Immature natural killer cell (primary cell): ENCODE results near the gene NRXN2. TPM values are rescaled to one million over a fixed set of nuclear protein-coding genes. Genes with fewer than 3 reads are reported as not detected.

Experiments used
- DNase-seq, 3 donors: peaks; one replicate each; pipeline ENCODE4 v3.0.0; 2022; ENCODE audit warnings: mixed read lengths in 1 of 3
- H3K27ac Mint-ChIP-seq, 6 donors: one replicate each; pipeline ENCODE4 v1.8.0; 2020; ENCODE audit warnings: mixed read lengths in 6 of 6, mild to moderate bottlenecking in 5 of 6, inconsistent platforms in 4 of 6, moderate library complexity in 3 of 6
- H3K27me3 Mint-ChIP-seq, 3 donors: one replicate each; pipeline ENCODE4 v1.8.0; 2020 to 2021; ENCODE audit warnings: low read depth in 3 of 3, mild to moderate bottlenecking in 3 of 3, mixed read lengths in 3 of 3, moderate library complexity in 3 of 3, inconsistent platforms in 1 of 3
- H3K36me3 Mint-ChIP-seq, 3 donors: one replicate each; pipeline ENCODE4 v1.8.0; 2020; ENCODE audit warnings: mixed read lengths in 3 of 3, inconsistent platforms in 2 of 3, mild to moderate bottlenecking in 2 of 3
- H3K4me1 Mint-ChIP-seq, 2 donors: one replicate each; pipeline ENCODE4 v1.8.0; 2020; ENCODE audit warnings: inconsistent platforms in 2 of 2, mild to moderate bottlenecking in 2 of 2, mixed read lengths in 2 of 2, moderate library complexity in 1 of 2
- H3K4me3 Mint-ChIP-seq, 5 donors: one replicate each; pipeline ENCODE4 v1.8.0; 2020; ENCODE audit warnings: mild to moderate bottlenecking in 5 of 5, mixed read lengths in 5 of 5, inconsistent platforms in 3 of 5, moderate library complexity in 3 of 5
- H3K9me3 Mint-ChIP-seq, 6 donors: one replicate each; pipeline ENCODE4 v1.8.0; 2020; ENCODE audit warnings: mild to moderate bottlenecking in 6 of 6, mixed read lengths in 6 of 6, inconsistent platforms in 4 of 6, moderate library complexity in 3 of 6
- polyA plus RNA-seq, 3 donors: library from polyadenylated mRNA; unstranded; fragments of 300-500 nt; fragmentation: Illumina TruSeq; gene quantifications; one replicate each; pipeline ENCODE4 v1.2.3, GENCODE V29; 2021

NRXN2 gene
- polyA plus RNA-seq, 3 donors from 2014 or later, result 0.44 to 3.6 (median 3.2) TPM

DNA sequence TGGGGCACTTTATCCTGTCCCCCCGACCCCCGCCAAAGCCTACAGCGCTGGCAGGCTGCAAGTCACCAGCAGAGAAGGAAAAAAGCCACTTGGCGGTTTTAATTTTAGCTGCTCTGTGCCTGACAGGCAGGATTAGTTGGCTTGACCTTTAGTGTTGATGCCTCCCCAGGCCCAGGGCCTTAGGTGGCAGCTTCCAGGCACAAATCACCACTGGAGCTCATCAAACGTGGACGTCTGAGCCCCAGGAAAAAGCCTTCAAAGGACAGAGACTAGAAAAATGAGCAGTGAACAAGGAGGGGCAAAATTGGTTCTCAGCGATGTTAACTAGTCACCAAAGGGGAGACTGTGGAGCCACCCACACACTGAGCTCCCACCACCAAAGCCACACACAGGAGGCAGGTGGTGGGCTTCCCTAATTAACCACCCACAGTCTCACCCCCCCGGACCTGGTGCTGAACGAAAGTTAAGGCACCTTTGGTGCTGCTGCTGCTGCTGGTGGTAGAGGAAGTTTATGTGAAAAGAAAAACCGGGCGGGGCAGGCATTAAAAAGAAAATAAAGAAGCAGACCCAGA is 41.1 kb upstream of the NRXN2 start:
- H3K27me3 Mint-ChIP-seq, result peaks cover 28 to 58% (median 49%) of the 10 kb centered on the region in 3 donors
- peaks cover 27 to 41% (median 32%) of the 10 kb centered on the region in 3 donors for H3K36me3 Mint-ChIP-seq
- H3K4me1 Mint-ChIP-seq, result peaks cover 90 to 97% of the 10 kb centered on the region in 2 donors
- no peaks in the 10 kb centered on the region for H3K9me3 Mint-ChIP-seq
- H3K4me3 Mint-ChIP-seq, result peak overlapping the region; percentile 74 to 88 (median 85)
- peak; percentile 85 to 87 (median 86) for DNase-seq
- H3K27ac Mint-ChIP-seq, result peak overlapping the region; percentile 90 to 96 (median 92)

DNA sequence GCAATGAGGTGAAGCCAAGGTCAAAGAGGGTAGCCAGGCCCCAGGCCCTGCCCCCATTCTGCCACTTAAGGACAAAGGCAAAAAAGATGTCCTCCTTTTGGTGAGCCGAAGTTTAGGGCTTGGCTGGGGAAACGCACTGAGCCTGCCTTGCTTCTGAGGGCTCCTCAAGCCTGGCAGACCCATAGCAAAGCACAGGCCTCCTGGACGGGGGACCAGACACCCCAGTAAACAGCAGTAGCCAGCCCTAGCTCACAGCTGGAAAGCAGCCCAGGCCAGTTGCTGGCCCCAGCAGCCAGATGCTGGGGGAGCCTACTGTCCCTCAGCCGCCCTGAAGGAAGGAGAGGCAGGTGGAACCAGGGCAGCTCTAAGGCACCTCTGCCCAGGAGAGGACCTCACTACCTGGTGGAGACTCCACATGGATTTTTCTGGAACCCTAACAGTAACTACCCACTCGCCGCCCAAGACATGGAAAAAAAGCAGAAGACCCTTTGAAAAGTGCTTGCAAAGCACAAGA is 40.6 kb upstream of the NRXN2 start:
- Mint-ChIP-seq H3K4me1 (peaks cover 94 to 97% of the 10 kb centered on the region in 2 donors), H3K9me3 (no peaks in the 10 kb centered on the region), H3K27me3 (peaks cover 28 to 53% (median 46%) of the 10 kb centered on the region in 3 donors), H3K27ac (peak overlapping the region; percentile 90 to 96 (median 92)), H3K4me3 (peak overlapping the region; percentile 74 to 88 (median 85)), H3K36me3 (peaks cover 25 to 36% (median 31%) of the 10 kb centered on the region in 3 donors)
- DNase-seq, result peak in 2 of 3 donors; percentile 30 to 35

GRCh38 chr11:64762674-64763525 is 39.9 kb upstream of the NRXN2 start:
- peaks cover 91 to 95% of the 10 kb centered on the region in 2 donors for H3K4me1 Mint-ChIP-seq
- peak overlapping the region; percentile 90 to 96 (median 92) for H3K27ac Mint-ChIP-seq
- peak overlapping the region; percentile 74 to 88 (median 85) for H3K4me3 Mint-ChIP-seq
- no peaks in the 10 kb centered on the region for H3K9me3 Mint-ChIP-seq
- peaks cover 28 to 47% (median 42%) of the 10 kb centered on the region in 3 donors for H3K27me3 Mint-ChIP-seq
- DNase-seq, result peak in 2 of 3 donors; percentile 31 to 36
- peaks cover 21 to 29% (median 28%) of the 10 kb centered on the region in 3 donors for H3K36me3 Mint-ChIP-seq

- no peaks in the 10 kb centered on the region for H3K9me3 Mint-ChIP-seq
- peak overlapping the region; percentile 74 to 88 (median 85) for H3K4me3 Mint-ChIP-seq
- H3K27ac Mint-ChIP-seq, result peak overlapping the region; percentile 90 to 96 (median 92)
- H3K36me3 Mint-ChIP-seq, result peaks cover 16 to 24% (median 24%) of the 10 kb centered on the region in 3 donors
- H3K4me1 Mint-ChIP-seq, result peaks cover 90 to 92% of the 10 kb centered on the region in 2 donors
- peaks cover 23 to 42% (median 36%) of the 10 kb centered on the region in 3 donors for H3K27me3 Mint-ChIP-seq
- DNase-seq, result peak in 2 of 3 donors; percentile 47 to 51
Measured at GRCh38 chr11:64762277-64762673, 39.3 kb upstream of the NRXN2 start.

- H3K9me3 Mint-ChIP-seq, result no peaks in the 10 kb centered on the region
- H3K4me3 Mint-ChIP-seq, result peak overlapping the region; percentile 63 to 88 (median 84)
- peak overlapping the region; percentile 90 to 94 (median 91) for H3K27ac Mint-ChIP-seq
- H3K27me3 Mint-ChIP-seq, result peaks cover 15 to 33% (median 29%) of the 10 kb centered on the region in 3 donors
- peaks cover 80 to 82% of the 10 kb centered on the region in 2 donors for H3K4me1 Mint-ChIP-seq
- peak in 1 of 3 donors; percentile 32 for DNase-seq
- H3K36me3 Mint-ChIP-seq, result peaks cover 16 to 20% (median 20%) of the 10 kb centered on the region in 3 donors
Measured at GRCh38 chr11:64760759-64761420, 37.9 kb upstream of the NRXN2 start.

- peak within 1 kb of the TSS; percentile 63 to 88 (median 84) for H3K4me3 Mint-ChIP-seq
- no peaks in the 10 kb centered on the region for H3K9me3 Mint-ChIP-seq
- peaks cover 73 to 75% of the 10 kb centered on the region in 2 donors for H3K4me1 Mint-ChIP-seq
- peaks cover 14 to 30% (median 24%) of the 10 kb centered on the region in 3 donors for H3K27me3 Mint-ChIP-seq
- peak within 1 kb of the TSS; percentile 90 to 94 (median 91) for H3K27ac Mint-ChIP-seq
- DNase-seq, result no peak
- H3K36me3 Mint-ChIP-seq, result peaks cover 10 to 15% (median 13%) of the 10 kb centered on the region in 3 donors
Measured at GRCh38 chr11:64759722-64760719, 37.0 kb upstream of the NRXN2 start, which contains the start of gene PYGM. PYGM (minus strand) TSS chr11:64759974; CDS start chr11:64759898, 76 bp downstream.

DNA sequence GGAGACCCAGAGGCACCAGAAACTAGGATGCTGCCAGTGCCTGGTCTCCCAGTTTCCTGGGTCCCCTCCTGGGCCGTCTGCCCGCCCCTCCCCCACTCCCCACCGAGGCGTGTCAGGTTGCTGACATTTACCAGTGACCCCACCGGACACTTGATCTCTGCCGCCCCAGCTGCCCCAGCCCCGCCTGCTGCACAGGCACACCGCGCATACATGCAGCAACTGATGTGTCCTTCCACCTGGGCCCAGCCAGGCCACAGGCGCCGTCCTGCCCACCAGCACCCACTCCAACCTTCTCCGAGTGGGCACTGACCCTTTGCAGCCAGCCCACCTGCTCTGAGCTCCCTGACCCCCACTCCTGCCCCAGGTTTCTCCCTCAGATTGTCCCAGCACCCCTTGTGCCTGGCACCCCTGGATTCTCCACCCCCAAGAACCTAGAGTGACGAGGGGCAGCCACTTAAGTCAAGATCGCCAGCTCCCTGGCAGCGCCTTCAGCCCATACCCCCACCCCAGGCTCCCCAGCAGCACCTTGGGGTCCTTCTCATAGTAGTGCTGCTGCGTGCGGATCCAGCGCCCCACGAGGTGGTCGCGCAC is 36.2 kb upstream of the NRXN2 start:
- no peaks in the 10 kb centered on the region for H3K9me3 Mint-ChIP-seq
- peaks cover 9 to 22% (median 16%) of the 10 kb centered on the region in 3 donors for H3K27me3 Mint-ChIP-seq

DNA sequence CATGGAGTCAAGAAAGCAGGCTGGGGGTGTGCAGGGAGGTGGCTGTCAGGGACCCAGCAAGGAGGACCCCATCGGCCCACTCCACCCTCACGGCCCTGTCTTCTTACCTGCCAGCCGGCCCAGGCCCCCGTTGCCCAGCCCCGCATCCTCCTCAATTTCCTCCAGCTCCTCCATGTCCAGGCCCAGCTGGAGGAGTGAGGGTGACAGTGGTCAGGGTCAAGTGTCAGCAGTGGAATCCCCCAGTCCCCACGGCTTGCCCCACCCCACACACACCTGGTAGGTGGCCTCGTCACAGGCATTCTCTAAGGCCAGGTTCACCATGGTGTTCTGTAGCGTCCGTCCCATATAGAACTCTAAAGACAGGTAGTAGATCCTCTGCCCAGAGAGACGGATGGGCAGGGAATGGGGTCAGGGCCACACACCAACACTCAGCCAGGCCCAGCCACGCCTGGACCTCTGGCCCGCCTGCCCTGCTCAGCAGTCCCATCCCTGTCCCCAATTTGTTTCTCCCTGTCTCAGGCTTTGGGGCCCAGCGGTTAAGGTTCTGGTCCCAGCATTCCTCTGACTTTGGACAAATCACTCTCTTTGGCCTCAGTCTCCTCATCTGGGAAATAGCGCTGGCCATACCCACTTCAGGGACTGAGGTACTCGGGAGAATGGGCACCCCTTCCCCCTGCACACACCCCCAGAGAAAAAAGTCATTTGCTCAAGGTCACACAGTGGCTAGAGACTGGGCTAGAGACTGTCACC is 35.5 kb upstream of the NRXN2 start:
- Mint-ChIP-seq H3K36me3 (peaks cover 3 to 7% (median 7%) of the 10 kb centered on the region in 3 donors), H3K27me3 (peaks cover 9 to 19% (median 15%) of the 10 kb centered on the region in 3 donors), H3K4me3 (peak overlapping the region in 1 of 5 donors; percentile 21), H3K9me3 (no peaks in the 10 kb centered on the region), H3K4me1 (peaks cover 58 to 60% of the 10 kb centered on the region in 2 donors), H3K27ac (peak overlapping the region in 5 of 6 donors; percentile 45 to 94 (median 64))
- no peak for DNase-seq

More for the DNA sequence above, 36.2 kb upstream of the NRXN2 start:
- peaks cover 3 to 7% (median 7%) of the 10 kb centered on the region in 3 donors for H3K36me3 Mint-ChIP-seq
- H3K4me3 Mint-ChIP-seq, result peak overlapping the region in 3 of 5 donors; percentile 21 to 84 (median 82)
- H3K27ac Mint-ChIP-seq, result peak overlapping the region; percentile 56 to 94 (median 90)
- H3K4me1 Mint-ChIP-seq, result peaks cover 65 to 67% of the 10 kb centered on the region in 2 donors
- no peak for DNase-seq

DNA sequence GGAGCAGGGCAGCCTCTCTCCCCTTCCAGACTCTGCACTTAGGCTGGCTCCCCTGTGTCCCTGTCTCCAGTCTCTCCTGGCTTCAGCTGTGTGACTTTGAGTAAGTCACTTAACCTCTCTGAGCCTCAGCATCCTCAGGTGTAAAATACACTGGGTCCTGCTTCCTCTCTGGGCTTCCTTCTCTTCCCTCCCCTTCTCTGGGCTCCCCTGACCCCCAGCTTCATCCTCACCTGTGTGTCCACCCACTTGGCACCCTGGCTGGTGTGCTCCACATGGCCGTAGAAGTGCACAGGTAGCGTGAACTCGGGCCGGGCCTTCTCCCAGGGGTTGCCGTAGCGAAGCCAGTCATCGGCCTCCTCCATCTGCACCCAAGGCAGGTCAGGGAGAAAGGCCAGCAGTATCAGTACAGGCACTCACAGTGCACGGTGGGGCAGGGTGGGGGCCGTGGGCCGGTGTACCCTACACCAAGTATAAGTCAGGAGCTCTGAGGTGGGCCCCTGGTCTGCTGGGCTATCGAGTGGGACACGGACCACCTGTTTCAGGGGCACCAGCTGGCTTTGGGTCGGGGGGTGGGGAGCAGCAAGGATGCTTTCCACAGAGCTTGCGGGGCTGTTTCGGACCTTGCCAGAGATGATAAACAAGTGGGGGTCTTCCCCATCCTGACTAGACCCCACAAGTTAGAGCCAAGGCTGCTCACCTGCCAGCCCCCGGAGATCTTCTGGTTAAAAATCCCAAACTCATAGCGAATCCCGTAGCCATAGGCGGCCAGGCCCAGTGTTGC is 34.7 kb upstream of the NRXN2 start:
- peak overlapping the region in 3 of 6 donors; percentile 35 to 65 (median 62) for H3K27ac Mint-ChIP-seq
- peaks cover 3 to 7% (median 7%) of the 10 kb centered on the region in 3 donors for H3K36me3 Mint-ChIP-seq
- DNase-seq, result no peak
- H3K9me3 Mint-ChIP-seq, result no peaks in the 10 kb centered on the region
- H3K27me3 Mint-ChIP-seq, result peaks cover 10 to 18% (median 12%) of the 10 kb centered on the region in 3 donors
- H3K4me3 Mint-ChIP-seq, result no peak overlapping the region
- peaks cover 50 to 58% of the 10 kb centered on the region in 2 donors for H3K4me1 Mint-ChIP-seq

- H3K4me1 Mint-ChIP-seq, result peaks cover 46 to 52% of the 10 kb centered on the region in 2 donors
- H3K27ac Mint-ChIP-seq, result no peak overlapping the region
- peaks cover 1 to 5% (median 2%) of the 10 kb centered on the region in 3 donors for H3K27me3 Mint-ChIP-seq
- H3K4me3 Mint-ChIP-seq, result no peak overlapping the region
- no peak for DNase-seq
- H3K9me3 Mint-ChIP-seq, result no peaks in the 10 kb centered on the region
- H3K36me3 Mint-ChIP-seq, result peaks cover 4 to 12% (median 8%) of the 10 kb centered on the region in 3 donors
Measured at GRCh38 chr11:64755681-64756361, 32.8 kb upstream of the NRXN2 start.
